IMR-90 (cell line): ENCODE measurements around the gene PRSS8. TPM values are rescaled to one million over a fixed set of nuclear protein-coding genes. Genes with fewer than 3 reads are reported as not detected.

Experiments
- ATAC-seq: fragments of 200-7000 bp; cut with Tn5 transposase; 2 replicates; pipeline ENCODE4 v1.9.1; 2020; ENCODE audit warnings: low read depth, mild to moderate bottlenecking, moderate library complexity
- BruUV-seq: library from RNA; stranded (reverse); fragments of 400-500 nt; replicated peaks from 2 replicates; lab custom pipeline; 2021; lab: Mats Ljungman, UMichigan
- CTCF ChIA-PET: fragments of 300-600 bp; formaldehyde crosslinking; extraction: SDS; loops from one replicate; lab custom pipeline; 2021; ENCODE audit warnings: antibody characterized with exemption; lab: Yijun Ruan, JAX
- POLR2A ChIA-PET: fragments of 300-600 bp; sonication (Branson Sonifier 250); formaldehyde crosslinking; loops from one replicate; lab custom pipeline; 2022; ENCODE audit warnings: antibody characterized with exemption; ENCODE audit not compliant: unreplicated experiment; lab: Charles Lee
- DNase-seq: peaks from one replicate; pipeline ENCODE4 v3.0.0; 2013
- H2AFZ ChIP-seq: replicated peaks from 2 replicates; pipeline ENCODE3; 2013; ENCODE audit warnings: low read length, mild to moderate bottlenecking; ENCODE audit not compliant: poor library complexity
- H2AK5ac ChIP-seq: 2 replicates; pipeline ENCODE4 v1.6.1; 2013; ENCODE audit warnings: low read depth, low read length, inconsistent platforms
- H2AK9ac ChIP-seq: replicated peaks from 2 replicates; pipeline ENCODE3; 2013; ENCODE audit warnings: mild to moderate bottlenecking, low read depth, low read length, moderate library complexity; ENCODE audit not compliant: poor library complexity
- H2BK120ac ChIP-seq: 2 replicates; pipeline ENCODE4 v1.6.1; 2013; ENCODE audit warnings: low read depth, low read length, inconsistent platforms
- H2BK15ac ChIP-seq: 3 replicates; pipeline ENCODE4 v1.6.1; 2013; ENCODE audit warnings: low read depth, low read length, inconsistent platforms
- H2BK20ac ChIP-seq: 2 replicates; pipeline ENCODE4 v1.6.1; 2013; ENCODE audit warnings: low read depth, mild to moderate bottlenecking, inconsistent platforms, low read length, moderate library complexity
- H2BK5ac ChIP-seq: 2 replicates; pipeline ENCODE4 v1.6.1; 2013; ENCODE audit warnings: mild to moderate bottlenecking, low read depth, low read length, inconsistent platforms; ENCODE audit not compliant: poor library complexity, severe bottlenecking
- H3K14ac ChIP-seq: replicated peaks from 2 replicates; pipeline ENCODE4 v1.6.1; 2013; ENCODE audit warnings: low read depth, low read length, inconsistent platforms
- H3K18ac ChIP-seq: 2 replicates; pipeline ENCODE4 v1.6.1; 2013; ENCODE audit warnings: low read depth, low read length, control low read depth
- H3K23ac ChIP-seq: 2 replicates; pipeline ENCODE4 v1.6.1; 2013; ENCODE audit warnings: low read depth, low read length, inconsistent platforms
- H3K27ac ChIP-seq: 2 replicates; pipeline ENCODE4 v1.5.1; 2013; ENCODE audit warnings: mild to moderate bottlenecking, control low read depth, low read length; ENCODE audit not compliant: insufficient read depth
- H3K27me3 ChIP-seq: 2 replicates; pipeline ENCODE4 v1.6.1; 2013; ENCODE audit warnings: low read length; ENCODE audit not compliant: control insufficient read depth, insufficient read depth
- H3K36me3 ChIP-seq: 2 replicates; pipeline ENCODE4 v1.6.1; 2013; ENCODE audit warnings: low read length, mixed read lengths; ENCODE audit not compliant: control insufficient read depth, insufficient read depth
- H3K4ac ChIP-seq: 2 replicates; pipeline ENCODE4 v1.6.1; 2013; ENCODE audit warnings: low read depth, low read length, inconsistent platforms
- H3K4me1 ChIP-seq: 2 replicates; pipeline ENCODE4 v1.6.1; 2013; ENCODE audit warnings: low read length, mixed read lengths; ENCODE audit not compliant: control insufficient read depth, insufficient read depth
- H3K4me2 ChIP-seq: 2 replicates; pipeline ENCODE4 v1.6.1; 2013; ENCODE audit warnings: low read depth, mild to moderate bottlenecking, control low read depth, low read length, moderate library complexity
- H3K4me3 ChIP-seq: 2 replicates; pipeline ENCODE4 v1.5.1; 2013; ENCODE audit warnings: low read depth, mild to moderate bottlenecking, control low read depth, low read length, moderate library complexity; ENCODE audit not compliant: insufficient read depth
- H3K56ac ChIP-seq: 2 replicates; pipeline ENCODE4 v1.6.1; 2013; ENCODE audit warnings: low read length, inconsistent platforms; ENCODE audit not compliant: insufficient read depth; ENCODE audit errors: extremely low read depth
- H3K79me1 ChIP-seq, 2 experiments: 2 replicates each; pipeline ENCODE4 v1.6.1; 2013; ENCODE audit warnings: low read length in 2 of 2, inconsistent platforms in 1 of 2, low read depth in 1 of 2
- H3K9ac ChIP-seq: 2 replicates; pipeline ENCODE4 v1.6.1; 2013; ENCODE audit warnings: low read depth, low read length, control low read depth
- H3K9me1 ChIP-seq: 2 replicates; pipeline ENCODE4 v1.6.1; 2013; ENCODE audit warnings: low read length, inconsistent platforms; ENCODE audit not compliant: insufficient read depth
- H3K9me3 ChIP-seq: 2 replicates; pipeline ENCODE4 v1.6.1; 2013; ENCODE audit warnings: low read length; ENCODE audit not compliant: control insufficient read depth, insufficient read depth
- H4K20me1 ChIP-seq: 2 replicates; pipeline ENCODE4 v1.6.1; 2013; ENCODE audit warnings: low read length, inconsistent platforms; ENCODE audit not compliant: insufficient read depth
- H4K5ac ChIP-seq: 2 replicates; pipeline ENCODE4 v1.6.1; 2013; ENCODE audit warnings: mild to moderate bottlenecking, low read depth, low read length, control low read depth
- H4K8ac ChIP-seq, 2 experiments: 2 replicates each; pipeline ENCODE4 v1.6.1; 2013; ENCODE audit warnings: low read depth in 2 of 2, low read length in 2 of 2, control low read depth in 1 of 2, inconsistent platforms in 1 of 2
- H4K91ac ChIP-seq: 2 replicates; pipeline ENCODE4 v1.6.1; 2013; ENCODE audit warnings: low read depth, low read length, inconsistent platforms; ENCODE audit not compliant: insufficient read depth
- CTCF ChIP-seq: conservative IDR thresholded peaks from 2 replicates; pipeline ENCODE4 v1.5.1; 2012; ENCODE audit warnings: mild to moderate bottlenecking, low read depth, low read length, improper control_type of control experiment
- NFE2L2 ChIP-seq: fragments of 150-350 bp; IDR thresholded peaks from 2 replicates; pipeline ENCODE4 v1.6.1; 2016; ENCODE audit warnings: low read depth, mild to moderate bottlenecking, low read length
- SMC3 ChIP-seq: fragments of 150-350 bp; IDR thresholded peaks from 2 replicates; pipeline ENCODE4 v1.6.1; 2016; ENCODE audit warnings: low read depth, mild to moderate bottlenecking, antibody characterized with exemption, low read length, moderate library complexity
- WGBS, 2 experiments: methylation state at CpG; one replicate each; pipeline versions ENCODE4 v1.1.5 to v1.1.7; 2013; ENCODE audit warnings: missing lambda C conversion rate in 2 of 2; ENCODE audit not compliant: insufficient read length in 1 of 2; ENCODE audit errors: extremely low coverage in 2 of 2; 5-methylcytosine and 5-hydroxymethylcytosine counted together
- dilution Hi-C: fragments of 300-500 bp; cut with HindIII; formaldehyde crosslinking; loops from one replicate; pipeline ENCODE4 v1.14.3; 2018; ENCODE audit warnings: low sequenced_read_pairs; ENCODE audit not compliant: unreplicated experiment
- in situ Hi-C: fragments of 300-500 bp; cut with MboI; formaldehyde crosslinking; loops from 3 replicates; pipeline ENCODE4 v1.14.3; 2019; ENCODE audit warnings: low sequenced_read_pairs, inconsistent platforms, mixed read lengths
- intact Hi-C: fragments of 100-400 bp; cut with micrococcal nuclease; formaldehyde crosslinking; loops from 2 replicates; pipeline ENCODE4 v1.10.0; 2022
- polyA plus RNA-seq, 3 experiments: library from polyadenylated mRNA; depleted of rRNA; stranded (reverse); fragments of >200 nt; gene quantifications; 2 replicates each; pipeline ENCODE4 v1.2.3, GENCODE V29; 2012; ENCODE audit warnings: low replicate concordance in 1 of 3
- total RNA-seq: library from RNA; depleted of rRNA; stranded (reverse); fragments of >200 nt; gene quantifications from 2 replicates; pipeline ENCODE4 v1.2.3, GENCODE V29; 2012

PRSS8 gene
- total and polyA plus RNA-seq, 2 of the 4 experiments (the other 2 are of a cell fraction): not detected

GRCh38 chr16:31109622-31110021 lies 25.9 kb downstream of the PRSS8 start:
- no peak for DNase-seq
- ChIA-PET CTCF (no interaction called here), POLR2A (no interaction called here)
- Histone ChIP-seq H3K27me3 (no peaks in the 10 kb centered on the region), H4K20me1 (no peaks in the 10 kb centered on the region; the same call in 1 of the 2 replicates), H2BK120ac (no peak overlapping the region), H2BK5ac (no peak overlapping the region), H3K4me3 (no peak overlapping the region), H3K27ac (no peak overlapping the region), H2BK20ac (no peak overlapping the region), H4K91ac (no peak overlapping the region), H3K23ac (no peak overlapping the region; the same call in 1 of the 2 replicates), H3K9me3 (no peaks in the 10 kb centered on the region), H2AK5ac (no peak overlapping the region), H3K14ac (no peak overlapping the region), H3K36me3 (peaks cover 40% of the 10 kb centered on the region), H3K18ac (no peak overlapping the region), H3K9ac (no peak overlapping the region), H2AK9ac (peak overlapping the region; percentile 95), H3K9me1 (peaks cover 11% of the 10 kb centered on the region; the same call in 1 of the 2 replicates), H4K5ac (no peak overlapping the region), H4K8ac (peak overlapping the region in 1 of 2 experiments; percentile 98; a peak in 1 of 4 replicates), H3K4ac (no peak overlapping the region), H3K79me1 (peaks cover 18 to 41% of the 10 kb centered on the region in 2 experiments), H3K4me2 (peak overlapping the region; percentile 93; the same call in 1 of the 2 replicates), H2BK15ac (no peak overlapping the region), H2AFZ (no peak overlapping the region), H3K56ac (no peak overlapping the region), H3K4me1 (peaks cover 5% of the 10 kb centered on the region)
- in situ Hi-C loops: no loop called here
- dilution Hi-C loops: no loop called here
- TF ChIP-seq SMC3 (no peak), CTCF (no peak), NFE2L2 (no peak)
- intact Hi-C loops: no loop called here
- BruUV-seq: no TSS peak
- no peak for ATAC-seq
- 93% methylated on average over 3 of the region's 12 CpGs; no CpG with 5 or more reads in 1 of the 2 experiments for WGBS, 2 experiments
